GM19438 (cell line): ENCODE results near the gene INTS11.

Experiments used
- ATAC-seq: cut with Tn5 transposase; IDR thresholded peaks from one replicate; pipeline ENCODE4 v1.9.1; 2021; ENCODE audit warnings: low read depth; ENCODE audit not compliant: unreplicated experiment

The INTS11 gene

DNA sequence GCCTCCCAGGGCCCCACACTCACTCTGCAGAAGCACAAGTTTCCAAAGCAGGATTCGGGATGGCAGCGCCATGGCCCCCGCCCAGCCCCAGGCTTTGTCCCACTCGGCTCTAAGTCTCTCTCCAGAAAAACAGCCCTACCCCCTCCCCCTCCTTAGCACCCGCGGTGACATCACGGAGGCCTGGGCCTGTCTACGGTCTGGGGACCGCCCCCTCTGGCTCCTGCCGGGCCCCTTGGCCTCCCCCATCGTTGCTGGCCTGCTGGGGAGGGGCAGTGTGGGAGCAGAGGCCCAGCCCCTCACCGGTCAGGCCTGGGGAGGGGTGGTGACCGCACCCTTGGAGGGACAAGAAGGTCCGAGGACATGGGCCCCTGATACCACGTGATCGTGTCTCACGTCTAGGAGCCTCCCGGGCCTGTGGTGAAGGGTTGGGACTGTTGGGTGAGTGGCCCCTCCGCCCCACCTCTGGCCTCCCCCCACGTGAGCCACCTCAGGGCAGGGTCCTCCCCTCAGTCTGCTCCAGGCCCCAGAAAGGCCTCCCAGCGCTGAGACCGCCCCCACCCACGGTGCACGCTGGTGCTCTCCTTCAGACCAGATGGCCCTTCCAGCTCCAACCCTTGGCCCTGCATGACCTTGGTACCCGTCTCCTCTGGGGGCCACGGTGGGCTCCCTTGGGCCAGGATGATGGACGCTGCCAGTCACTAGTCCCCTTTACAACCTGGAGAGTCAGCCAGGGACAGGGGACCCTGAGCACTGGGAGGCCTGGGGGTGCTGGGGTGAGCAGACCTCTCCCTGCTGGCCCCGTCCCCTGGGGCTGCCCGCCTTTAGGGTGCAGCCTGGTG lies 34.2 kb upstream of the INTS11 start, which contains the start of gene MXRA8:
Gene MXRA8, minus strand, starts transcription at position 123 of the 839 bp plus-strand sequence. Its CDS starts 51 bp downstream, at position 72.
- ATAC-seq, result no peak

- no peak for ATAC-seq
These were observed 33.5 kb upstream of the INTS11 start for GRCh38 chr1:1357871-1358432.

DNA sequence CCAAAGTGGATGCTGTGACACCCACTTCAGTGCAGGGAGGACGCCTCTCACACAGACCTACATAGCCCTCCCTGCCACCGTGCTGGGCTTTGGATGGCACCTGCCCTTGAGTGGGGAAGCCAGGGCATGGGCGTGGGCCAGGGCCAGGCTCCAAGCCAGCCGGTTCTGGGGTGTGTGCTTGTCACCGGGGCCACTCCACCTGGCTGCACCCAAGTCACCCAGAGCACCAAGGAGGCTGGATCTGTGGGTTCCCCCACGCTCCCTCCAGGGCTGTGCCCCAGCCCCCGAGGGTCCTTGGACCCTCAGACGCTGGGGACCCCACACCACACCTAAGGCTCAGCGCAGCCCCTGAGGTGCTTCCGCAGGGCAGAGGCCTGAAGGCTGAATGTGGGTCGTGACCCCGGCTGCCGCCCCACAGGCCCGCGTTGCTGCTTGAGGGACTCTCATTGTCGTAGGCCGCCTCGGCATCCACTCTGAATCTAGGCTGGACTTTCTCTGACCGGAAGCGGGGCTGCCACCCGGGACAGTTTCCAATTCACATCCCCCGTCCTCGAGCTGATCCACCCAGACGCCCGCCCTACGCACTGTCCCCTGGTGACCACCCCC lies 32.4 kb upstream of the INTS11 start:
- ATAC-seq, result no peak

DNA sequence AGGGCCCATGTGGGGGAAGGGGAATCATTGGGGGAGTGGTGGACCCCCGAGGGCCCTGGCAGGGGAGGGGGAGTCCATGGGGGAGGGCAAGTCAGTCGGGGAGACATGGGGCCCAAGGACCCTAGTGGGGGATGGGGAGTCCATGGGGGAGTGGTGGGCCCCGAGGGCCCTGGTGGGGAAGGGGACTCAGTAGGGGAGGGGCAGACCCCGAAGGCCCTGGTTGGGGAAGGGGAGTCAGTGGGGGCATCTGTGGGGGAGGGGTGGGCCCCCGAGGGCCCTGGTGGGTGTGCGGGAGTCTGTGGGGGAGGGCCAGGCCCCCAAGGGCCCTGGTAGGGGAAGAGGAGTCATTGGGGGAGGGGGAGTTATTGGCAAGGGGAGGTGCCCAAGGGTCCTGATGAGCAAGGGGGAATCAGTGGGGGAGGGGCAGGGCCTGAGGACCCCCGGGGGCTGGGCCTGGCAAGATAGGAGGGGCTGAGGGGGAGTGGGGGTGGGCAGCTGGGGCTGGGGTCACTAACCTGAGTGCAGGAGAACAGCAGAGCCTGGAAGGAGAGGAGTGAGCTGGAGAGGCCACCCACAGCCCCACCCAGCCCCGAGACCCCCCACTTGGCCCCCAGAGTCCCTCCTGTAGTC lies 31.8 kb upstream of the INTS11 start:
- no peak for ATAC-seq

DNA sequence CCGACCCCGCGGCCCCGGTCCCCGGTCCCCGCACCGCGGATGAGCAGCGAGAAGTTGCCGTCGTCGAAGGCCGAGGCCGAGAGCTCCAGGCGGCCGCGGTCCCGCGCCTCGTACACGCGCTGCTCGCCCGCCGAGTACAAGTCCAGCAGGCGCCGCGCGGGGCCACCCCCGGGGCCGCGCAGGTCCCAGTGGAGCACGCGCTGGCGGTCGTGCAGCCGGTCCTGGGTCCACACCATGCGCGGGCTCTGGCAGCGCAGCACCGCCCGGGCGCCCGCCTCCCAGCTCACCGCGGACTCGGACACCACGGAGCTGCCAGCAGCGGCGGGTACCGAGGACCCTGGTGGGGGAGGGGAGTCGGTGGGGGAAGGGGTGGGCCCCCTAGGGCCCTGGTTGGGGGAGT lies 31.0 kb upstream of the INTS11 start:
- no peak for ATAC-seq

GRCh38 chr1:1354271-1355247 lies 30.1 kb upstream of the INTS11 start:
- no peak for ATAC-seq

GRCh38 chr1:1353389-1354151 lies 29.1 kb upstream of the INTS11 start:
- no peak for ATAC-seq

DNA sequence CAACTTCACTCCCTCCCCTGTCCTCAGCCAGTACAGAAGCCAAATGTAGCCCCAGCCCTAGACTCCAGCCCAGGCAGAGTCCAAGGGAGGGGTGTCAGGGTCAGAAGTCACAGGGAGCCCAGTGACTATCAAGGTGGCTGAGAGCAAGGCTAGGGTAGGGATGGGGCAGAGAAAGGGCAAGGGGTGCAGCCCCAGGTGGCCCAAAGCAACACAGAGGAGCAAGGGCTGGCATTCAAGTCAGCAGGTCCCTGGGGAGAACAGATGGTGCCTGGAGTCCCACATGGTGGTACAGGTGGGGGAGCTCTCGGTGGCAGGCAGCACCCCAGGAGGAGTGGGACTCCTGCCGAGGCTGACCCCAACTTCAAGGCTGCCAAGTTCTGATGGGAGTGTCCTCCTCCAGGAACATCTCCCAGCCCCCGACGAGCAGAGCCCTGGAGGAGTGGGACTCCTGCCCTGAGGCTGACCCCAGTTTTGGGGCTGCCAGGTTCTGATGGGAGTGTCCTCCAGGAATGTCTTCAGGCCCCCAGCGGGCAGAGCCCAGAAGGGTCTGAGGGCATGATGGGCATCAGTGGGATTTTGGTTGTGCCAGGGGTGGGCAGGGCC lies 28.4 kb upstream of the INTS11 start:
- ATAC-seq, result no peak

DNA sequence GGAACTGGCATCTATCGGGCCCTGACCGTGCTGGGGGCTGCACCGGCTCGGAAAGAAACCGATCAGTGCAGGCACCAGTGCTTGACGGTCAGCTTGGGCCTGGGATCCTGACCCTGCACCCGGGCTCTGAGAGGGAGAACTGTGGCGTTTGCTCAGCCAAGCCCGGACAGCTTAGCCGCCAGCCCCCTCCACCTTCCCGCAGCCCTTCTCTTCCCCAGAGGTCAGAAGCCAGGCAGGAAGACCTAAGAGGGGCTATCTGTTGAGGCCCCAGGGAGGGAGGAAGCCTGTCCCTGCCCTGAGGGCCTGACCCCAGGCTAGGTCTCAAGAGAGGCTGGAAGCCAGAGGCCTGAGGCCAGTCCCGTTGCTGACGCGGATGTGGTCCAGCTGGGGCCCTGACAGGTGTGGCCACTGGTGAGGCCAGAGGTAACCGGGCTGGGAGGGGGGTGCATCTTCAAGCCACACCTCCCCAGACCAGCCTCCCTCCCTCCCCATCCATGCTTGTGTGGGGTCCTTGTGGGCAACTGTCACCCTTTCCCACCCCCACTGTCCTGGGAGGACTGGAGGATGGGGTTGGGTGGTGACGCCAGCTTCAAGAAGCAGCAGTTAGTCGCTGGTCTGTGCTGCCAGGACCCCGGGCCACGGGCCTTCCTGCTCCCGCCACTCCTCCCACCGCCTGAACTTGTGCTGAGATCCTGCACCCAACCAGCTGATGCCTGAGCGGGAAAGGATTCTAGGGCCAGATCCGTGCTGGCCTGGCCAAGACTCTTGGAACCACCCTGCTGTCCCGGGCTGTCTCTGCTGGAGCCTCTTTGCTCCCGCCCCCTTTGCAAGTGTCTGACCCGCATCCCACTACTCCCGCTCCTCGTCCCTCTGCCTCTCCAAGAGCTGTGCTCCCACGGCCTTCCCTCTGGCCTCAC lies 27.3 kb upstream of the INTS11 start:
- no peak for ATAC-seq

- no peak for ATAC-seq
These were observed 25.0 kb upstream of the INTS11 start, which contains the start of gene DVL1 for GRCh38 chr1:1349256-1350012. DVL1 (minus strand) TSS chr1:1349418; CDS start chr1:1349065, 353 bp downstream.

- ATAC-seq, result no peak
These were observed 24.2 kb upstream of the INTS11 start for GRCh38 chr1:1348420-1349255.

DNA sequence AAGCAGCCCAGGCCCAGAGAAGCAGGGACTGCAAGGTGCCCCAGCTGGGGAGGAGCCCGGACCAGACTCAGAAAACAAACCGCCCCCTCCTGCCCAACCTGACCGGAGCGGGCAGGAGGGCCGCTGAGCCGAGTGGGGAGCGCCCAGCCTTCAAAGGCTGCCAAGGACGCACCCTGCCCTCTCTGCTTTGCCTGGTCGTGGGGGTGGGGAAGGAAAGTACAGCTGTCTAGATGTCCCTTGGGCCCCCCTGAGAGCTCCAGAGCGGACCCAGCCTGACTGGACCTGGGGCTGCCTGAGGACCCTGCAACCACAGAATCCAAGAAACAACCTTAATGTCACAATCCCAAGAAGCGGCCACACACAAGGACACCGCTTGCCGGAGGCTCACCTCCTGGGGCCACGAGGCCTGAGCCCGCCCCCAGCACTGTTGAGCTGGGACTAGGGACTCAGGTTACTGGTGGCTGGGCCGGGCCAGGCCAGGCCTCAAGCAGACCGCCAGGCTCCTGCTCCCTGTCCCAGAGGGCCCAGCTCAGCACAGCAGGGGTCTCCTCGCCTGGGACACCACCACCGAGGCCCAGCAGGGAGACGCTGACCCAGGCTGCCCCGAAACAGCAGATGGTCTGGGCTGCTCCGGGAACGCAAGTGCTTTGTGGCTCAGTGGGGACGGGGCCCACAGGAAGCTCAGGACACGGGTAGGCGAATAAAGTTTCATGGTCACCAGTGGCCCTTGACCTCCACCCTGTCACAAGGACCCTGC lies 23.4 kb upstream of the INTS11 start:
- ATAC-seq, result no peak

DNA sequence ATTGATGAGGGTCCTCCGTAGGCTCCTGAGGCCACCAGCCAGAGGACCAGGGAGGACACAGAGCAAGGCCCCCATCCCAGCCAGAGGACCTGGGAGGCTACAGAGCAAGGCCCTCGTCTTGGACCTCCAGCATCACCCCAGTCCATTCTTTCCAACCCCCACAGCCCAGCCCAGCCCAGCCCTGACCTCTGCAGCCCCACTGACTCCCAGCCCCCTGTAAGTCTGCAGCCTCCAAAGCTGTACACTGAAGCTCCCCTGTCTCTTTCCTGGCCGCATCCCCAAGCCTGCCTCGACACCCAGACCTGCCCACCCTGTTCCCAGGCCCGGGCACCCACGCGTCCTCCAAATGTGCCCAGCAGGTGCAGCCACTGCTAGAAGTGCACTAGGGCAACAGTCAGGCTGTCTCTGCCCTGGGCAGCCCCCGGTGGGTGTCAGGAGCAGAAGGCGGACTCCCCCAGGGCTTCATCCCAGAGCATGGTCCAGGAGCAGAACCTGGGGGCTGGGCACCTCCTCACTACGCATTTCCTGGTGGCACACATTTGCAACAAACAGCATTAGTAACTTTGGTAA lies 22.7 kb upstream of the INTS11 start:
- no peak for ATAC-seq

- no peak for ATAC-seq
These were observed 22.0 kb upstream of the INTS11 start for GRCh38 chr1:1346501-1346890.

GRCh38 chr1:1345860-1346500 lies 21.5 kb upstream of the INTS11 start:
- ATAC-seq, result no peak
